HepG2 (cell line): ENCODE measurements around the gene VIT. TPM values are rescaled to one million over a fixed set of nuclear protein-coding genes. Genes with fewer than 3 reads are reported as not detected.

Source experiments
- ATAC-seq: fragments of 200-7000 bp; cut with Tn5 transposase; 3 replicates; pipeline ENCODE4 v1.9.1; 2020; ENCODE audit warnings: mild to moderate bottlenecking, moderate library complexity
- BruUV-seq: library from RNA; stranded (reverse); fragments of 400-500 nt; replicated peaks from 2 replicates; lab custom pipeline; 2021; lab: Mats Ljungman, UMichigan
- CTCF ChIA-PET: fragments of 300-600 bp; formaldehyde crosslinking; extraction: SDS; loops from one replicate; lab custom pipeline; 2021; ENCODE audit warnings: low total read pairs, inconsistent platforms, low intra/inter-chr PET ratio; lab: Yijun Ruan, JAX
- POLR2A ChIA-PET: fragments of 350-600 bp; sonication (Branson Sonifier 250); formaldehyde crosslinking; loops from one replicate; lab custom pipeline; 2020; ENCODE audit warnings: antibody characterized with exemption, inconsistent platforms; lab: Yijun Ruan, JAX
- DNase-seq: peaks from one replicate; pipeline ENCODE4 v3.0.0-alpha.2; 2015; ENCODE audit warnings: low spot score
- FAIRE-seq: peaks from 3 replicates; lab custom pipeline; 2011; peaks lifted over from hg19 to GRCh38; lab: Jason Lieb, UNC
- H2AFZ ChIP-seq: one replicate; pipeline ENCODE4 v1.6.1; 2011; ENCODE audit warnings: low read length, inconsistent platforms
- H3K27ac ChIP-seq: fragments of 300-600 bp; 3 replicates; pipeline ENCODE4 v1.8.0; 2011; ENCODE audit warnings: mixed run types, mild to moderate bottlenecking, mixed read lengths, low read length, inconsistent platforms; ENCODE audit not compliant: insufficient read depth; ENCODE audit errors: extremely low read length
- H3K27me3 ChIP-seq, 2 experiments: fragments of 200-600 bp in 1 of 2; 2 replicates in 1 of 2; 3 replicates in 1 of 2; pipeline versions ENCODE4 v1.6.0 to v1.8.0; 2011; ENCODE audit warnings: low read length in 2 of 2, mild to moderate bottlenecking in 2 of 2, moderate library complexity in 2 of 2, inconsistent platforms in 1 of 2; ENCODE audit not compliant: insufficient read depth in 2 of 2, control insufficient read depth in 1 of 2
- H3K36me3 ChIP-seq, 2 experiments: fragments of 200-600 bp in 1 of 2; replicated peaks in 1 of 2; 2 replicates in 1 of 2; 3 replicates in 1 of 2; pipeline versions ENCODE4 v1.5.1 to v1.8.0; 2011; ENCODE audit warnings: low read length in 2 of 2, inconsistent platforms in 1 of 2; ENCODE audit not compliant: insufficient read depth in 2 of 2, control insufficient read depth in 1 of 2
- H3K4me1 ChIP-seq: 2 replicates; pipeline ENCODE4 v1.5.1; 2012; ENCODE audit warnings: low read length, inconsistent platforms; ENCODE audit not compliant: insufficient read depth
- H3K4me2 ChIP-seq: 2 replicates; pipeline ENCODE4 v1.6.0; 2011; ENCODE audit warnings: low read depth, low read length, inconsistent platforms
- H3K4me3 ChIP-seq, 3 experiments: fragments of 200-600 bp in 1 of 3; sonication (generic), shearing (Covaris generic) in 1 of 3; replicated peaks in 1 of 3; 2 replicates each; pipeline ENCODE4 v1.5.1; 2011 to 2016; ENCODE audit warnings: low read length in 3 of 3, inconsistent platforms in 2 of 3, low read depth in 2 of 3, mild to moderate bottlenecking in 2 of 3, control low read depth in 1 of 3, mixed read lengths in 1 of 3; ENCODE audit not compliant: insufficient read depth in 1 of 3
- H3K79me2 ChIP-seq: one replicate; pipeline ENCODE4 v1.6.1; 2011; ENCODE audit warnings: low read length, inconsistent platforms; ENCODE audit not compliant: insufficient read depth
- H3K9ac ChIP-seq: 2 replicates; pipeline ENCODE4 v1.6.0; 2011; ENCODE audit warnings: mild to moderate bottlenecking, low read depth, low read length, inconsistent platforms; ENCODE audit not compliant: insufficient read depth
- H3K9me3 ChIP-seq: 2 replicates; pipeline ENCODE4 v1.5.1; 2012; ENCODE audit warnings: mild to moderate bottlenecking, low read length
- H4K20me1 ChIP-seq: 2 replicates; pipeline ENCODE4 v1.6.0; 2011; ENCODE audit warnings: inconsistent platforms, mild to moderate bottlenecking, low read length, moderate library complexity; ENCODE audit not compliant: insufficient read depth
- CEBPB ChIP-seq: IDR thresholded peaks from 2 replicates; pipeline ENCODE4 v1.6.1; 2011; ENCODE audit warnings: low read depth, low read length, improper control_type of control experiment, borderline replicate concordance
- CEBPZ ChIP-seq: IDR thresholded peaks from 2 replicates; pipeline ENCODE4 v1.6.1; 2012; ENCODE audit warnings: low read length, improper control_type of control experiment
- CENPT ChIP-seq: sonication (generic); formaldehyde crosslinking; IDR thresholded peaks from 2 replicates; pipeline ENCODE4 v1.8.0; 2022; ENCODE audit warnings: low read depth, mild to moderate bottlenecking, moderate library complexity, missing genetic modification reagents
- DMAP1 ChIP-seq: IDR thresholded peaks from 2 replicates; pipeline ENCODE4 v1.6.1; 2016
- NFE2L2 ChIP-seq: fragments of 150-350 bp; IDR thresholded peaks from 2 replicates; pipeline ENCODE4 v1.6.1; 2014; ENCODE audit warnings: low read length
- NR2F2 ChIP-seq: IDR thresholded peaks from 2 replicates; pipeline ENCODE4 v1.6.1; 2012; ENCODE audit warnings: low read depth, inconsistent platforms, borderline replicate concordance
- TFE3 ChIP-seq: IDR thresholded peaks from 2 replicates; pipeline ENCODE4 v1.6.1; 2016
- USF2 ChIP-seq, 2 experiments: sonication (generic) in 1 of 2; formaldehyde crosslinking in 1 of 2; IDR thresholded peaks; 2 replicates each; pipeline versions ENCODE4 v1.5.1 to v1.6.1; 2011 to 2020; ENCODE audit warnings: borderline replicate concordance in 1 of 2, low read depth in 1 of 2, low read length in 1 of 2, mild to moderate bottlenecking in 1 of 2, missing genetic modification reagents in 1 of 2, moderate library complexity in 1 of 2
- WIZ ChIP-seq: sonication (generic); formaldehyde crosslinking; IDR thresholded peaks from 2 replicates; pipeline ENCODE4 v1.5.1; 2020; ENCODE audit warnings: mild to moderate bottlenecking, missing genetic modification reagents
- ZBTB43 ChIP-seq: sonication (generic); formaldehyde crosslinking; conservative IDR thresholded peaks from 2 replicates; pipeline ENCODE4 v1.4.0; 2020; ENCODE audit warnings: missing genetic modification reagents
- ZFP36L1 ChIP-seq: sonication (generic); formaldehyde crosslinking; IDR thresholded peaks from 2 replicates; pipeline ENCODE4 v1.8.0; 2022; ENCODE audit warnings: mild to moderate bottlenecking, missing genetic modification reagents, moderate library complexity
- ZNF446 ChIP-seq: sonication (generic); formaldehyde crosslinking; IDR thresholded peaks from 2 replicates; pipeline ENCODE4 v1.5.0; 2020; ENCODE audit warnings: mild to moderate bottlenecking, missing genetic modification reagents
- ZNF782 ChIP-seq: sonication (generic); formaldehyde crosslinking; IDR thresholded peaks from 2 replicates; pipeline ENCODE4 v1.4.0; 2020; ENCODE audit warnings: missing genetic modification reagents, mild to moderate bottlenecking, borderline replicate concordance
- ZNF800 ChIP-seq: sonication (generic); formaldehyde crosslinking; IDR thresholded peaks from 2 replicates; pipeline ENCODE4 v1.4.0; 2020; ENCODE audit warnings: missing genetic modification reagents
- ZNF878 ChIP-seq: sonication (generic); formaldehyde crosslinking; IDR thresholded peaks from 2 replicates; pipeline ENCODE4 v1.8.1; 2023; ENCODE audit warnings: mild to moderate bottlenecking, missing genetic modification reagents, moderate library complexity
- WGBS: methylation state at CpG from one replicate; pipeline ENCODE4 v1.1.6; 2017; ENCODE audit warnings: low lambda C conversion rate; 5-methylcytosine and 5-hydroxymethylcytosine counted together
- in situ Hi-C: cut with HindIII; loops from 2 replicates; pipeline ENCODE4 v1.10.0; 2017; ENCODE audit warnings: low pct_unique_long_range_greater_than_20kb; ENCODE audit not compliant: extremely low pct_ligation_motif_present
- intact Hi-C: fragments of 100-400 bp; cut with micrococcal nuclease; formaldehyde crosslinking; loops from one replicate; pipeline ENCODE4 v1.10.0; 2022; ENCODE audit not compliant: unreplicated experiment
- polyA plus RNA-seq, 8 experiments: library from polyadenylated mRNA; depleted of rRNA in 3 of 8; stranded (reverse) in 7 of 8; unstranded in 1 of 8; fragments of >200 nt; fragmentation: Illumina TruSeq in 4 of 8; extraction: Trizol in 4 of 8; gene quantifications; 2 replicates each; pipeline versions ENCODE4 v1.2.1 to v1.2.3, GENCODE V29; 2011 to 2016; ENCODE audit warnings: low read depth in 4 of 8, missing spikeins in 1 of 8, mixed read lengths in 1 of 8; ENCODE audit not compliant: insufficient read depth in 1 of 8
- total RNA-seq, 5 experiments: library from RNA; depleted of rRNA; stranded (reverse); fragments of >200 nt; fragmentation: Illumina TruSeq; extraction: Trizol; gene quantifications; 2 replicates each; pipeline ENCODE4 v1.2.3, GENCODE V29; 2016; ENCODE audit warnings: low read depth in 1 of 5

Gene VIT
- total and polyA plus RNA-seq, 2 of the 13 experiments (the other 11 are each of a cell fraction or from before 2014, with no cell fraction given): not detected

GRCh38 chr2:36700311-36700710 lies 3.8 kb downstream of the VIT start:
- POLR2A ChIA-PET: no interaction called here
- TF ChIP-seq NFE2L2 (no peak), CENPT (CRISPR knock-in tag) (no peak), ZNF800 (CRISPR knock-in tag) (no peak), ZNF878 (CRISPR knock-in tag) (no peak), ZBTB43 (CRISPR knock-in tag) (no peak), USF2 (IDR thresholded peaks at IDR 0.05; ENCODE audit: low read depth, low read length) (no peak), USF2 (CRISPR knock-in tag; IDR thresholded peaks at IDR 0.05; ENCODE audit: borderline replicate concordance) (no peak), NR2F2 (no peak), CEBPB (no peak), ZNF782 (CRISPR knock-in tag) (no peak), DMAP1 (CRISPR knock-in tag) (no peak), WIZ (CRISPR knock-in tag) (no peak), ZFP36L1 (no peak), ZNF446 (no peak), TFE3 (CRISPR knock-in tag) (no peak), CEBPZ (no peak)

More at GRCh38 chr2:36700311-36700710, 3.8 kb downstream of the VIT start:
- ATAC-seq (no peak), DNase-seq (no peak), FAIRE-seq (no peak)
- in situ Hi-C loops: no loop called here
- peaks cover 7% of the 10 kb centered on the region for H3K4me1 ChIP-seq
- CTCF ChIA-PET: no interaction called here
- no peak overlapping the region for H3K9ac ChIP-seq
- no peaks in the 10 kb centered on the region for H3K79me2 ChIP-seq
- H3K9me3 ChIP-seq: no peaks in the 10 kb centered on the region
- intact Hi-C loops: no loop called here
- no TSS peak for BruUV-seq
- H3K27me3 ChIP-seq: peaks cover 3 to 23% of the 10 kb centered on the region in 2 experiments; a peak in 3 of 5 replicates
- no peaks in the 10 kb centered on the region for H4K20me1 ChIP-seq
- no peak overlapping the region for H3K4me3 ChIP-seq
- H3K4me2 ChIP-seq: no peak overlapping the region
- H3K27ac ChIP-seq: no peak overlapping the region
- 35% methylated on average over 4 of the region's 4 CpGs for WGBS
- no peak overlapping the region for H2AFZ ChIP-seq
- no peaks in the 10 kb centered on the region for H3K36me3 ChIP-seq
